Sigmoid colon (tissue), 4 donors: ENCODE measurements around the gene NEURL1B.

ENCODE experiments used
- EP300 ChIP-seq, 4 donors: sonication (generic); formaldehyde crosslinking; IDR thresholded peaks; one replicate each; pipeline ENCODE4 v1.6.1; 2017; ENCODE audit warnings: antibody characterized with exemption in 4 of 4
- TF ChIP-seq, protein P1 (sequence below), 4 experiments: fragments of 450-650 bp in 3 of 4; fragments of 200-600 bp in 1 of 4; IDR thresholded peaks; one replicate each; pipeline ENCODE4 v1.5.1; 2016 to 2019; ENCODE audit warnings: antibody characterized with exemption in 4 of 4, mild to moderate bottlenecking in 3 of 4, moderate library complexity in 2 of 4

DNA sequence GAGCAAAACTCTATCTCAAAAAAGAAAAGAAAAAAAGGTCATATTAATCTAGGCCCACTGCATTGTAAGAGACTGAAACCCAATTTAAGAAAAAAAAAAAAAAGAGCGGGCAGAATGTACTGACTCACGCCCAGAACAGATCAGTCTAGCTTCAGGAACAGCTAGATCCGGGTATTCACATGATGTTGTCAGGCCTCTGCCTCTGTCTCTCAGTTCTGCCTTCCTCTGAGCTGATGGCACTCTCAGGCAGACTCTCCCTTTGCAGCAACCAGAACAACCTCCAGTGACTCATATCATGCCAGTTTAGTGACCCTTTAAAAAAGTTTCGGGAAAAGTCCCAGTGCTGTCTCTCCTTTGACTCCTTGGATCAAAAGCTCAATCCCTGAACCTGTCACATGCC lies 53.0 kb downstream of the NEURL1B start:
- TF ChIP-seq, protein P1, sequence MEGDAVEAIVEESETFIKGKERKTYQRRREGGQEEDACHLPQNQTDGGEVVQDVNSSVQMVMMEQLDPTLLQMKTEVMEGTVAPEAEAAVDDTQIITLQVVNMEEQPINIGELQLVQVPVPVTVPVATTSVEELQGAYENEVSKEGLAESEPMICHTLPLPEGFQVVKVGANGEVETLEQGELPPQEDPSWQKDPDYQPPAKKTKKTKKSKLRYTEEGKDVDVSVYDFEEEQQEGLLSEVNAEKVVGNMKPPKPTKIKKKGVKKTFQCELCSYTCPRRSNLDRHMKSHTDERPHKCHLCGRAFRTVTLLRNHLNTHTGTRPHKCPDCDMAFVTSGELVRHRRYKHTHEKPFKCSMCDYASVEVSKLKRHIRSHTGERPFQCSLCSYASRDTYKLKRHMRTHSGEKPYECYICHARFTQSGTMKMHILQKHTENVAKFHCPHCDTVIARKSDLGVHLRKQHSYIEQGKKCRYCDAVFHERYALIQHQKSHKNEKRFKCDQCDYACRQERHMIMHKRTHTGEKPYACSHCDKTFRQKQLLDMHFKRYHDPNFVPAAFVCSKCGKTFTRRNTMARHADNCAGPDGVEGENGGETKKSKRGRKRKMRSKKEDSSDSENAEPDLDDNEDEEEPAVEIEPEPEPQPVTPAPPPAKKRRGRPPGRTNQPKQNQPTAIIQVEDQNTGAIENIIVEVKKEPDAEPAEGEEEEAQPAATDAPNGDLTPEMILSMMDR (IDR thresholded peaks at IDR 0.05), result no peak
- TF ChIP-seq EP300 (IDR thresholded peaks at IDR 0.05), result no peak
